NCI-H2227 treated with DMSO at 0.1 percent for 48 hours (cell line): Measurements from ENCODE around the gene PGPEP1.
"Not testable (repeated sequence)": the region's sequence is repeated elsewhere in the genome, so short reads cannot be mapped to it uniquely, and the experiment has no call there.

Experiments used
- DNase-seq: peaks from one replicate; lab custom pipeline; 2025; lab: John Stamatoyannopoulos, UW

PGPEP1 gene

DNA sequence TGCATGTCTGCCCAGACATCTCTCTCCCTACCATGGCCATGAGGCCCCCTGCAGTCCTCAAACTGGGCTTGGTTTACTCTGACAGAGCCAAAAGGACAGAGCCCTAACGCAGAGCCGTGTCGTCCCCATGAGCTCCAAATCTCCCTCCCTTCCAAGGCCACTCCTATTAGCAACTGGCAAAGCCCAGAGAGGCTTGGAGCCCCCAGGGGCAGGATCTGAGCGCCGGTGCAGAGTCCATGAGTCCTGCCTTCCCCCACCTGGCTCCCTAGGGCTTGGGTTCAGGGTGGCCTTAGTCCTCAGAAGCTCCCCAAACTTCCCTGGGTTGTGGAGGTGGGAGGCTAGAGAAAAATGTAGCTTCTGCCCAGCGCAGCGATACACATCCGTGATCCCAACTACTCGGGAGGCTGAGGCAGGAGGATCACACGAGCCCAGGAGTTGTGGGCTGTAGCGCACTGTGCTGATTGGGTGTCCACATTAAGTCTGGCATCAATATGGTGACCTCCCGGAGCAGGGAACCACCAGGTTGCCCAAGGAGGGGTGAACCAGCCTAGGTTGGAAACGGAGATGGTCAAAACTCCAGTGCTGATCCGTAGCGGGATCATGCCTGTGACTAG lies 7.4 kb upstream of the PGPEP1 start:
- no peak for DNase-seq

DNA sequence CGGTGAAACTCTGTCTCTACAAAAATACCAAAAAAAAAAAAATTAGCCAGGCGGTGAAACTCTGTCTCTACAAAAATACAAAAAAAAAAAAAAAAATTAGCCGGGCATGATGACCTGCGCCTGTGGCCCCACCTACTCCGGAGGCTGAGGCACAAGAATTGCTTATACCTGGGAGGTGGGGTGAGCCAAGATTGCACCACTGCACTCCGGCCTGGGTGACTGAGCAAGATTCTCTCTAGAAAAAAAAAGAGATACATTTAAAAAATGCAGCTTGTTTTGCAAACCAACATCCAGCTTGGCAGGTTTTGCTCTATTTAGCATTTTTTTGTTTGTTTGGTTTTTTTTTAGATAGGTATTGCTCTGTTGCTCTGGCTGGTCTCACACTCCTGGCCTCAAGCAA lies 6.7 kb upstream of the PGPEP1 start:
- DNase-seq, result no peak

DNA sequence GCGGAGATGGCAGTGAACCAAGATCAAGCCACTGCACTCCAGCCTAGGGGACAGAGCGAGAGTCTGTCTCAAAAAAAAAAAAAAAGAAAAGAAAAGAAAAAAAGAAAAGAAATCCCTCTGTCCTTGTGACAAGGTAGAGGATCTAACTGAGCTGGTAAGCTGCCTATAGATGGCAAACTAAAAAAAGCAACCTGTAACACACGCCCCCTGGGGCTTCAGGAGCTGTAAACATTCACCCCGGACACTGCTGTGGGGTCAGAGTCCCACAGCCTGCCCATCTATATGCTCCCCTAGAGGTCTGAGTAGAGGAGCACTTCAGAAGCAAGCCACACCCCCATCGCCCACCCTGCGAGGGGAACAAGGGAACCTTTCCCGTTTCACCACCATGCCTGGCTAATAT lies 4.3 kb upstream of the PGPEP1 start:
- no peak for DNase-seq

DNA sequence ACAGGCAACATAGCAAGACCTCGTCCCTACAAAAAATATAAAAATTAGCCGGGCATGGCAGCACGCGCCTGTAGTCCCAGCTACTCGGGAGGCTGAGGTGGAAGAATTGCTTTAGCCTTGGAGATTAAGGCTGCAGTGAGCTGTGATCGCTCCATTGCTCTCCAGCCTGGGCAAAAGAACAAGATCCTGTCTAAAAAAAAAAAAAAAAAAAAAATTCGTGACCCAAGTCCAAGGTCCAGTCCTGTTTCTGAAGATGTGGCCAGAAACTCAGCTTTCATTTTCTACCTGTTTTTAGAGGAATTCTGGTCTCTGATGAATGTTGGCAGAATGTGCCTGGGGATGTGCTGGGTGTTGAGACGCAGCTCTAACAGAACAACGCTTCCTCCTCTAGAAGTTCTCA lies 1.9 kb upstream of the PGPEP1 start:
- DNase-seq, result no peak

DNA sequence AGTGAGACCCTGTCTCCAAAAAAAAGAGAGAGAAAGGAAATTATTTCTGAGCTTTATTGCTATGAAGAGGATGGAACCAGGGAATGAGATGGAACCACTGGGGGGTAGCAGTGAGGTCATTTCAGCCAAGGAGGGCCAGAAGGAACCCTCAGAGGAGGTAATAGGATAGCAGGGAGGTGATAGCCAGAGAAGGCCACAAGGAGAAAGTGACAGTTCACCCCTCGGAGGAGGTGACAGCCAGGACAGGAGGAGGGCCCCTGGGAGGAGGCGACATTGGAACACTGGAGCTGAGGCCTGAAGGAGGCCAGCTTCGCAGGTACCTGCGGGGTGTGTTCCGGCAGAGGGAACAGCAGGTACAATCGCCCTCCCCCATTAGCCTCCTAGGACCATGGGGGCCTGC lies 675 bp upstream of the PGPEP1 start:
- DNase-seq, result no peak

DNA sequence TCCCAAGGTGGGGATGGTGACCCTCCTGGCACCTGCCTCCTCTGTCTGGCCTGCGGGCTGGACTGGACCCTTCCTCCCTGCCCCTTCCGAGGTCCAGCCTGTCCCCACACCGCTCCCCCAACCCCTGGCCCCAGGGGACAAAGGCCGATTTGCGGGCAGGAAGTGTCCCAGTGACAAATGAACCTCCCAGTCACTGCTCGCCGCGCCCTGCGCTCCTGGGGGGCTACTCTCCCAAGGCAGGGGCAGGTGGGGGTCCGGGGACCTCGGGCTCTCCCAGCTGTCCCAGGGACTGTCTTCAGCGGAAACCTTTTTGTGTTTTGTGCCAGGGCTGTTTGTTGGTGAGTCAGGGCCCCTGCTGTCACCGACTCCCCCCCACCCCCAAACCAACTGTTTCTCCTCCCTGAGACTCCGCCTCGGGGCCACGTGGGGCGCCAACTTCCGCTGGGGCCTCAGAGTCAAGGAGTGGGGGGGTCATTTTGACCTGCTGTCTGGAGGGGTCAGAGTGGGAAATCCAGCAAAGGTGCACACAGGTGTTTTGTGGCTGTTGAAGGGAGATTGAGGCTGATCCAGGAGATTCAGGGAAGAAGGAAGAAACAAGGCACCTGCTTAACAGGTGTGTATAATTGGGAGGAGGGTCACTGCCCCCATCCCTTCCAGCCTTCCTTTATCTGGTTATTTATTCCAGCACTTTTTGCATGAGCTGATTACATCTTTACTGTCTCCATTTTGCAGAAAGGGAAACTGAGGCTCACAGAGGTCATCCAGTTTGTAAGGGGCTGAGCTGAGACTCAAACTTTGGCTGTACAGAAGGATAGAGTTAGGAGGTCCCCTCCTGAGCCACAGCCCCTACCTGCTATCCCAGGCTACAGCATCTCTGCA lies 831 bp downstream of the PGPEP1 start:
- no peak for DNase-seq

DNA sequence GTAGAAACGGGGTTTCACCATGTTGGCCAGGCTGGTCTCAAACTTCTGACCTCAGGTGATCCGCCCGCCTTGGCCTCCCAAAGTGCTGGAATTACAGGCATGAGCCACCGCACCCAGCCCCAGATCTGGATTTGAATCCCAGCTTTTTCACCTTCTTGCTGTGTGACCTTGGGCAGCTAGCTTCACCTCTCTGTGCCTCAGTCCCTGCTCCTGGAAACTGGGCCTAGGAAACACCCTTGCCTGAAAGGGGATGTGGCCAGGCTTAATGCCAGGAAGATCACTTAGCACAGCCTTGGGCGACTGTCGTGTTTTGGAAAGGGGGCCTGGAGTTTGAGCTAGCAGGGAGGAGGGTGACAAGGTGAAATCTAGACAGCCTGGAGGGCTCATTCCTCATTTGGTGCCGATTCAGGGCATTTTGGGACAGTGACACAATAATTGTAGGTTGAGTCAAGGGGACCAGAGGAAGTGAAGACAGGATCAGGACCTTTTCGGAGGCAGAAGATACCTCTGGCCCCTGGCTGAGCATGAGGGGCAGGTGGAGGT lies 1.8 kb downstream of the PGPEP1 start:
- no peak for DNase-seq

DNA sequence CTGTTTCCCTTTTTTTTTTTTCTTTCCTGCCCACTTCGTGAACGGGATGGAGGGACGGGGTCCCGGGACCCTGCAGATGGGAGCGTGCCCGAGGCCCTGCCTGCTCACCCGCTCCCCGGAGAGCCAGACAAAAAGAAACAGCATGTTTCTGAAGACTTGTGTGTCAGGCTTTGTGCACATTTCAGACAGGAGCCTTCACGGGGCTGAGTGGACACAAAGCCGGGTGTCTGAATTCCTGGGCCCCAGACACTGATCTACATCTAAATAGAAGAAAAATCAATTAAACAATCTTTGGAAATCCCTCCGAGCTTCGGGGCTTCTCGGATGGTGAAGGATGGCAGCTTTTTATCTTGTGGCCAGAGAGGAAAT lies 4.2 kb downstream of the PGPEP1 start:
- no peak for DNase-seq

DNA sequence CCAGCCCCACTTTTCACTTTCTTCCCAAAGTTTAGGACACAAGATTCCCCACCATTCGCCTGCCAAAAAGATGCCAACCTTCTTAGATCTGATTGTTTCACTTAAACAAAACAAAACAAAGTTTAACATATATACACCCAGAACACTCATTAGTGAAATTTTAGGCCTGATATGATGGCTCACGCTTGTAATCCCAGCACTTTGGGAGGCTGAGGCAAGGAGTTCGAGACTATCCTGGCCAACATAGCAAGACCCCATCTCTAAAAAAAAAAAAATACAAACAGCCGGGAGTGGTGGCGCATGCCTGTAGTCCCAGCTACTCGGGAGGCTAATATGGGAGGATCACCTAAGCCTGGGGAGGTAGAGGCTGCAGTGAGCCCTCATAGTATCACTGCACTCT lies 4.9 kb downstream of the PGPEP1 start:
- DNase-seq, result no peak

DNA sequence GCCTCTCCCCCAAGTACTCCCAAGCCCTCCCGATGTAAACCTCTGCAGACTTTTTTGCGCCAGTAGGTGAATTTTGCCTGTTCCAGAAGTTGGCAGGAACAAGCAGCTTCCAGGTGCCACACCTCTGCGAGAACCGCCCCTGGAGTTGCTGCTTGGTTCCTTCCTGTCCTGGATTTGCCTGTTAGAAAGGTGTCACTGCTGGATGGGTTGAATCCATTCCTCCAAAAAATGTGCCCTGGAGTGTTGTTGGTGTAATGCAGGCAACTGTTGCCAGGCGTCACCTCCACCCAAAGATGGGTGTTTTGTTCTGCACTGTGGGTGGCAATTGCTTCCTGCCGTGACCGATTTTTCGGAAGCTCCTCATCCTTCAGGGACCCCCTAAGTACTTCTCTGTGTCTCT lies 5.7 kb downstream of the PGPEP1 start:
- no peak for DNase-seq

DNA sequence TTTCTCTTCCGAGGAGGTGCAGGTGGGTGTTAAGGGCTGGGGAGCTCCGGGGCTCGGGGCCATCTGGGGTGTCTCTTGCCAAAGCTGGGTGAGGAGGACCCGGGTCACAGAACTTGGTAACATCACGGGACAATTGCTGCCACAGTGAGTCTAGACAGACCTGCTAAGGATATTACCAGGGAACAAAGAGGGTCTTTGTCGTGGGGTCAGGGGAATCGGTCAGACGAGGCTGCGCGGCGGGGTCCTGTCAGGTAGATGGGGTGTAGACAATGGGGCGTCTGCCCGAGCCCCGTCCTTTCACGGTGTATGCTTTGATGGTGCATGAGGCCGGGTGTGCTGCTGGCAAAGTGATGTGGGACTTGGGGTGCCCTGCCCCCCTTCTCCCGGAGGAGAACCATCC lies 7.8 kb downstream of the PGPEP1 start:
- no peak for DNase-seq

DNA sequence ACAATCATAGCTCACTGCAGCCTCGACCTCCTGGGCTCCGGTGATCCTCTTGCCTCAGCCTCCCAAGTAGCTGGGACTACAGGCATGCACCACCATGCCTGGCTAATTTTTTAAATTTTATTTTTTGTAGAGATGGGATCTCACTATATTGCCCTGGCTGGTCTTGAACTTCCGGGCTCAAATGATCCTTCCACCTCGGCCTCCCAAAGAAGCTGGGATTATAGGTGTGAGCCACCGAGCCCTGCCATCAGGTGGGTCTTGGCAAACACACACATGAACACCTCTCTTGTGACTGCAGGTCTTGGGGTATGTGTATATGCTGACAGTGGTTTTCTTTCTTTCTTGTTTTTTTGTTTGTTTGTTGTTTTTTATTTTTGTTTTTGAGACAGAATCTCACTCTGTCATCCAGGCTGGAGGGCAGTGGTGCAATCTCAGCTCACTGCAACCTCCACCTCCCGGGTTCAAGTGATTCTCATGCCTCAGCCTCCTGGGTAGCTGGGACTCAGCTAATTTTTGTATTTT lies 8.5 kb downstream of the PGPEP1 start:
- DNase-seq, result not testable (repeated sequence)

DNA sequence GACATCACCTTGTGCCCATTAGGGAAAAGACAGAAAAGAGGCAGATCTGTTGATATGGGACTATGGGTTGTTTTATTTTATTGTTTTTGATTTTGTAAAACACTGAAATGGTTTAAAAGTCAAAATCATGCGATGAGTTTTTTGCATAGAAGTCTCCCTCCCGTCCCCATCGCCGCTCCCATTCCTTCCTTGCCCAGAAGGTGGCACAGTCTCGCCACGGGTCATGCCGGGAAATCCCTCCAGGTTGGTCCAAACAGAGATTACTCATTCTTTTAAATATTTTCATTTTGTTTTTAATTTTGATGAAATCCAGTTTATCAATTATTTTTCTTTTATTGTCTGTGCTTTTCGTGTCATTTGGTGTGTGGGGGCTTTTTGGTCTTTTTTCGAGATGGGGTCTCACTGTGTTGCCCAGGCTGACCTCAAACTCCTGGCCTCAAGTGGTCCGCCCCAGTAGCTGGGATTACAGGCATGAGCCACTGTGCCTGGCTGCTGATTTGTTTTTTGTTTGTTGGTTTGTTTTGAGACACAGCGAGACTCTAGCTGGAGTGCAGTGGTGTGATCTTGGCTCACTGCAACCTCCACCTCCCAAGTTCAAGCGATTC lies 9.2 kb downstream of the PGPEP1 start:
- DNase-seq, result no peak

DNA sequence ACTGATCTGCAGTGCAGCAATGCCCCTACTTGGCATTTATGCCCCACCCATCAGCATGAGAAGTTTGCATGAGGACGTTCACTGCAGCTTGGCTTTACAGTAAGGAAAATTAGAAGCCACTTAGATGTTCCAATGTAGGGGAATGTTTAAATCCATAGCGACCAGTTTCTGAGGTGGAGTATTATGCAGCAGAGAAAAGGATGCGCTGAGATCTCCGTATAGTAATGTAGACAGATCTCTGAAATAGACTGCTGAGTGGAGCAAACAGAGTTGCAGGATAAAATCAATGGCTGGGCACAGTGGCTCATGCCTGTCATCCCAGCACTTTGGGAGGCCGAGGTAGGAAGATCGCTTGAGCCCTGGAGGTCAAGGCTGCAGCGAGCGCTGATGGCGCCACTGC lies 10.1 kb downstream of the PGPEP1 start:
- no peak for DNase-seq

DNA sequence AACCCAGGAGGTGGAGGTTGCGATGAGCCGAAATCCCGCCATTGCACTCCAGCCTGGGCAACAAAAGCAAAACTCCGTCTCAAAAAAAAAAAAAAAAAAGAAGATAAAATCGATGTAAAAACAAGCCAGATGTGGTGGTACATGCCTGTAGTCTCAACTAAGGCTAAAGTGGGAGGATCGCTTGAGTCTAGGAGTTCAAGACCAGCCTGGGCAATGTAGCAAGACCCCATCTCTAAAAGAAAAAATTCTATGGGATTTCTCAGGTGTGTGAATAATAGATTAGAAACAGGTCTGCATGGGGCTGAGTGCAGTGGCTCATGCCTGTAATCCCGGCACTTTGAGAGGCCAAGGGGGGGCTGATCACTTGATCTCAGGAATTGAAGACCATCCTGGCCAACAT lies 11.1 kb downstream of the PGPEP1 start:
- no peak for DNase-seq

DNA sequence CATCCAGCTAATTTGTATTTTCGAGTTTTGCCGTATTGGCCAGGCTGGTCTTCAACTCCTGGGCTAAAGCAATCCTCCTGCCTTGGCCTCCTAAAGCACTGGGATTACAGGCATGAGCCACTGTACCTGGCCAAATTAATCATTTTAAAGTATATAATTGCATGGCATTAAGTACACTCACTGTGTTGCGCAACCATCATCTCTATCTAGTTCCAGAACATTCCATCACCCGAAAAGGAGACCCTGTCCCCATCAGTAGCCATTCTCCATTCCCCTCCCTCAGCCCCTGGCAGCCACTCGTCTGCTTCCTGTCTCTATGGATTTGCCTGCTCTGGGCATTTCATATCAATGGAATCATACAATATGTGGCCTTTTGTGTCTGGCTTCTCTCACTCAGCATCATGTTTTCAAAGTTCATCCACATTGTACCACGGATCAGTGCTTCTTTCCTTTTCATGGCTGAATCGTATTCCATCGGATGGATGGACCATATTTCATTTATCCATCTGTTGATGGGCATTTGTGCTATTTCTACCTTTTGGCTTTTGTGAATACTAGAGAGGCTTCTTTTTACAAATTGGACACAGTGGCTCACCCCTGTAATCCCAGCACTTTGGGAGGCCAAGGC lies 13.1 kb downstream of the PGPEP1 start:
- no peak for DNase-seq

DNA sequence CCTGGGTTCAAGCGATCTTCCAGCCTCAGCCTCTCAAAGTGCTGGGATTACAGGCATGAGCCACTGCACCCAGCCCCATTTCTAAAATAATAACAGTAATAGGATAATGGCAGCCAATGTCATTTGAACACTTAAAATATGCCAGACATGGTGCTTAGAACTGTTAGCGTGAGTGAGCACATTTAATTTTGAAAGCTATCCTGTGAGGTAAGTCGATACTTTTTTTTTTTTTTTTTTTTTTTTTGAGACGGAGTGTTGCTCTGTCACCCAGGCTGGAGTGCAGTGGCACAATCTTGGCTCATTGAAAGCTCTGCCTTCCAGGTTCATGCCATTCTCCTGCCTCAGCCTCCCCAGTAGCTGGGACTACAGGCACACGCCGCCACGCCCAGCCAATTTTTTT lies 14.3 kb downstream of the PGPEP1 start:
- not testable (repeated sequence) for DNase-seq

DNA sequence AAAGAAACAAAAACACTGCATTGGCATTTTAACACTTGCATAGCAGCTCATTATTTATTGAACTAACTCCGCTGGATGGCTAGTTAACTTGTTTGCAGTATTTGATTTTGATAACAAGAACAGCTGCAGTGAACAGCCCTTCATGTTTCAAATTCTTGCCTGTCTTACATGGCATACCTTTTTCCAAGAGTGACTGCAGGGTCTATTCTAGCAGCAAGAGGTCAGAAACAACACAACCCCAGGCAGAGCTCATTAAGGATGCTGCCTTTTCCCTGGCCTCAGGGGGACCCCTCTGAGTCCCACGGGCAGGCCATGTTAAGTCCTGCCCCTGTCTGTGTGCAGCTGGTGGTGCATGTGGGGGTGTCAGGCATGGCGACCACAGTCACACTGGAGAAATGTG lies 16.6 kb downstream of the PGPEP1 start:
- no peak for DNase-seq

DNA sequence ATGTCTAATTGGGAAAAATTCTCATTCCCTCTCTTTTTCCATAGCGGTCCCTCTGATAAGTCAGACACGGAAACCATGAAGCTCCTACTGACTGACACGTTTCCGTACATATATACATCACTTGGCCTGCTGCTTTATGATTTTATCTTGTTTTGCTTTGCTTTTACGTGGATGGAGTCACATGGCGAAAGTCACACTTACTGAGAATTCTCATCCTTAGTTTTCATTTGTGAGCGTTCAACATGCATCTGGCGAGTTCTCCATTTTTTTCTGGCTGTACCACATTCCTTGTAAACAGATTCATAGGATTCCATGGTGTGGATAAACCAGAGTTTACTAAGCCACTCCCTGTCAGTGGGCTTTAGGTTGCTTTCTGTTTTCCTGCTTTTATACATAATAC lies 21.2 kb downstream of the PGPEP1 start:
- DNase-seq, result no peak

DNA sequence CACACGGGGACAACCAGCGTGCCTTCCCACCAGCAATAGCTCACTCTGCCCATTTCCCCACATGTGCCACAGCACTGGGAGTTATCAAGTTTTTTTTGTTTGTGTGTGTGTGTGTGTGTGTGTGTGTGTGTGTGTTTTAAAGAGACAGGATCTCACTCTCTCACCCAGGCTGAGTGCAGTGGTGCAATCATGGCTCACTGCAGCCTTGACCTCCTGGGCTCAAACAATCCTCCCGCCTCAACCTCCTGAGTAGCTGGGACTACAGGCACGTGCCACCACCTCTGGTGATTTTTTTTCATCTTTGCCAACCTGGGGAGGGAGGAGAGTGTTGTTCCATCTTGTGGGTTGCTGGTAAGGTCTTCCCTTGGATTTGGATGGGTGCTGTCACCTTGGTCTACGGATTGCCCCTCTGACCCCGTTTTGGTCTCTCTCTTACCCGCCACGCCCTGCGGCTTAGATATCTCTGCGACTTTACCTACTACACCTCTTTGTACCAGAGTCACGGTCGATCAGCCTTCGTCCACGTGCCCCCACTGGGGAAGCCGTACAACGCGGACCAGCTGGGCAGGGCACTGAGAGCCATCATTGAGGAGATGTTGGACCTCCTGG lies 22.6 kb downstream of the PGPEP1 start:
- DNase-seq, result no peak

DNA sequence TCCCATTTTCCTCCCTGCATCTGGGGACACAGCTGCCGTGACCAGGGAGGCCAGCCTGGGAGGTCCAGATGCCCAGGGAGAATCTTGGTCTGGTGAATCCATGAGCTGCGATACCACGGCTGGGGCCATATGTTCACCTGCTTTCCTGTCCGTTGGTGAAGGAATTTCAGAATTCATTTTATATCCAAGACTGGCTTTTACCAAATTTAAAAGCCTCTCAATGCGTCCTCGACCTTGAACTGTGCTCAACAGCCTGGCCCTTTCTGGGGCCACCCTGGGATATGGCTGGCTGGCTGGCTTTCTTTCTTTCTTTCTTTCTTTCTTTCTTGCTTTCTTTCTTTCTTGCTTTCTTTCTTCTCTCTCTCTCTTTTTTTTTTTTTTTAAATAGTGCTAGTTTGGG lies 23.4 kb downstream of the PGPEP1 start:
- DNase-seq, result no peak

DNA sequence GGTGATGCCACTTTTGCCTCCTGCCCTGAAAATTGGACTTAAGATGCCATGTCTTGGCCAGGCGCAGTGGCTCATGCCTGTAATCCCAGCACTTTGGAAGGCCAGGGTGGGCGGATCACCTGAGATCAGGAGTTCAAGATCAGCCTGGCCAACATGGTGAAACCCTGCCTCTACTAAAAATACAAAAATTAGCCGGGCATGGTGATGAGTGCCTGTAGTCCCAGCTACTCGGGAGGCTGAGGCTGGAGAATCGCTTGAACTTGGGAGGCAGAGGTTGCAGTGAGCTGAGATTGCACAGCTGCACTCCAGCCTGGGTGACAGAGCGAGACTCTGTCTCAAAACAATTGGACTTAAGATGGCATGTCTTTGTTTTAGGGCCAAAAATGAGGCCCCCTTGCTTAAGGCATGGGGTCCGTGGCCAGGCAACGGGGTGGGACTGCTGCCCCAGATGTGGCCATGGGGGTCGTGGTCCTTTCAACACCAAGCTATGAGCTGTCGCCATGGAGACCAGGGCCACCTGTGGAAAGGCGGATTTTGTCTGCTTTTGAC lies 24.0 kb downstream of the PGPEP1 start:
- not testable (repeated sequence) for DNase-seq
